ENCODE measurements around the gene KCTD10.
A peak's percentile ranks its signal among the peaks of the same experiment; 100 is the strongest.

The KCTD10 gene

GRCh38 chr12:109477185-109477962 is at the start of gene KCTD10, which contains the start of gene UBE3B:
KCTD10 (minus strand) TSS chr12:109477300; CDS start chr12:109477262, 38 bp downstream.
UBE3B (plus strand) TSS chr12:109477634; CDS start chr12:109483552, 5,918 bp downstream.
- DNase-seq (ENCODE audit: low spot score) = peak; percentile 84
- peak within 1 kb of the TSS; percentile 97 for H3K4me3 Mint-ChIP-seq
- H3K27ac Mint-ChIP-seq = peak within 1 kb of the TSS; percentile 95
- peaks cover 21% of the 10 kb centered on the region for H3K4me1 Mint-ChIP-seq (ENCODE audit: low read depth)
- H3K36me3 Mint-ChIP-seq (ENCODE audit: low read depth) = peaks cover 8% of the 10 kb centered on the region
- no peaks in the 10 kb centered on the region for H3K27me3 Mint-ChIP-seq (ENCODE audit: low read depth)
- no peaks in the 10 kb centered on the region for H3K9me3 Mint-ChIP-seq

- no peaks in the 10 kb centered on the region for H3K27me3 Mint-ChIP-seq (ENCODE audit: low read depth)
- DNase-seq (ENCODE audit: low spot score) = no peak
- H3K4me3 Mint-ChIP-seq = no peak overlapping the region
- no peaks in the 10 kb centered on the region for H3K9me3 Mint-ChIP-seq
- H3K27ac Mint-ChIP-seq = no peak overlapping the region
- H3K36me3 Mint-ChIP-seq (ENCODE audit: low read depth) = peaks cover 8% of the 10 kb centered on the region
- H3K4me1 Mint-ChIP-seq (ENCODE audit: low read depth) = no peaks in the 10 kb centered on the region
These were observed 48.1 kb upstream of the KCTD10 start for GRCh38 chr12:109525279-109525585.

GRCh38 chr12:109524466-109525278 is 47.6 kb upstream of the KCTD10 start:
- H3K27me3 Mint-ChIP-seq (ENCODE audit: low read depth) = no peaks in the 10 kb centered on the region
- peaks cover 8% of the 10 kb centered on the region for H3K36me3 Mint-ChIP-seq (ENCODE audit: low read depth)
- H3K9me3 Mint-ChIP-seq = no peaks in the 10 kb centered on the region
- H3K4me1 Mint-ChIP-seq (ENCODE audit: low read depth) = no peaks in the 10 kb centered on the region
- DNase-seq (ENCODE audit: low spot score) = no peak
- H3K4me3 Mint-ChIP-seq = no peak overlapping the region
- H3K27ac Mint-ChIP-seq = no peak overlapping the region

- Mint-ChIP-seq H3K27ac (no peak overlapping the region), H3K27me3 (ENCODE audit: low read depth) (no peaks in the 10 kb centered on the region)
These were observed 46.4 kb upstream of the KCTD10 start for GRCh38 chr12:109523504-109523903.

GRCh38 chr12:109523071-109523470 is 46.0 kb upstream of the KCTD10 start:
- H3K27me3 Mint-ChIP-seq (ENCODE audit: low read depth) = no peaks in the 10 kb centered on the region
- H3K4me1 Mint-ChIP-seq (ENCODE audit: low read depth) = no peaks in the 10 kb centered on the region
- peaks cover 10% of the 10 kb centered on the region for H3K36me3 Mint-ChIP-seq (ENCODE audit: low read depth)
- DNase-seq (ENCODE audit: low spot score) = no peak
- no peaks in the 10 kb centered on the region for H3K9me3 Mint-ChIP-seq
- H3K27ac Mint-ChIP-seq = no peak overlapping the region
- H3K4me3 Mint-ChIP-seq = no peak overlapping the region

More at GRCh38 chr12:109523504-109523903, 46.4 kb upstream of the KCTD10 start:
- H3K36me3 Mint-ChIP-seq (ENCODE audit: low read depth) = peaks cover 8% of the 10 kb centered on the region
- DNase-seq (ENCODE audit: low spot score) = no peak
- H3K4me1 Mint-ChIP-seq (ENCODE audit: low read depth) = no peaks in the 10 kb centered on the region
- no peaks in the 10 kb centered on the region for H3K9me3 Mint-ChIP-seq
- no peak overlapping the region for H3K4me3 Mint-ChIP-seq

- Mint-ChIP-seq H3K27me3 (ENCODE audit: low read depth) (no peaks in the 10 kb centered on the region), H3K4me3 (no peak overlapping the region), H3K27ac (no peak overlapping the region), H3K9me3 (no peaks in the 10 kb centered on the region), H3K36me3 (ENCODE audit: low read depth) (peaks cover 17% of the 10 kb centered on the region), H3K4me1 (ENCODE audit: low read depth) (no peaks in the 10 kb centered on the region)
- DNase-seq (ENCODE audit: low spot score) = no peak
These were observed 44.7 kb upstream of the KCTD10 start for GRCh38 chr12:109521831-109522230.

GRCh38 chr12:109519787-109520186 is 42.7 kb upstream of the KCTD10 start:
- no peak for DNase-seq (ENCODE audit: low spot score)
- Mint-ChIP-seq H3K9me3 (no peaks in the 10 kb centered on the region), H3K27ac (no peak overlapping the region), H3K27me3 (ENCODE audit: low read depth) (no peaks in the 10 kb centered on the region), H3K4me3 (no peak overlapping the region), H3K4me1 (ENCODE audit: low read depth) (no peaks in the 10 kb centered on the region), H3K36me3 (ENCODE audit: low read depth) (peaks cover 20% of the 10 kb centered on the region)

- peaks cover 24% of the 10 kb centered on the region for H3K36me3 Mint-ChIP-seq (ENCODE audit: low read depth)
- H3K27me3 Mint-ChIP-seq (ENCODE audit: low read depth) = no peaks in the 10 kb centered on the region
- DNase-seq (ENCODE audit: low spot score) = peak; percentile 11
- H3K4me3 Mint-ChIP-seq = no peak overlapping the region
- H3K9me3 Mint-ChIP-seq = no peaks in the 10 kb centered on the region
- no peaks in the 10 kb centered on the region for H3K4me1 Mint-ChIP-seq (ENCODE audit: low read depth)
- H3K27ac Mint-ChIP-seq = no peak overlapping the region
These were observed 41.9 kb upstream of the KCTD10 start for GRCh38 chr12:109518820-109519665.

GRCh38 chr12:109517619-109518018 is 40.5 kb upstream of the KCTD10 start:
- Mint-ChIP-seq H3K27me3 (ENCODE audit: low read depth) (no peaks in the 10 kb centered on the region), H3K36me3 (ENCODE audit: low read depth) (peaks cover 24% of the 10 kb centered on the region), H3K4me3 (no peak overlapping the region), H3K27ac (no peak overlapping the region), H3K4me1 (ENCODE audit: low read depth) (no peaks in the 10 kb centered on the region), H3K9me3 (no peaks in the 10 kb centered on the region)
- DNase-seq (ENCODE audit: low spot score) = no peak

GRCh38 chr12:109513977-109514376 is 36.9 kb upstream of the KCTD10 start:
- Mint-ChIP-seq H3K27me3 (ENCODE audit: low read depth) (no peaks in the 10 kb centered on the region), H3K9me3 (no peaks in the 10 kb centered on the region), H3K4me1 (ENCODE audit: low read depth) (no peaks in the 10 kb centered on the region), H3K27ac (no peak overlapping the region), H3K4me3 (no peak overlapping the region), H3K36me3 (ENCODE audit: low read depth) (peaks cover 27% of the 10 kb centered on the region)
- DNase-seq (ENCODE audit: low spot score) = no peak

- Mint-ChIP-seq H3K27me3 (ENCODE audit: low read depth) (no peaks in the 10 kb centered on the region), H3K36me3 (ENCODE audit: low read depth) (peaks cover 24% of the 10 kb centered on the region), H3K27ac (no peak overlapping the region), H3K4me3 (no peak overlapping the region), H3K9me3 (no peaks in the 10 kb centered on the region), H3K4me1 (ENCODE audit: low read depth) (no peaks in the 10 kb centered on the region)
- DNase-seq (ENCODE audit: low spot score) = no peak
These were observed 36.0 kb upstream of the KCTD10 start for GRCh38 chr12:109513051-109513450.

- Mint-ChIP-seq H3K27me3 (ENCODE audit: low read depth) (no peaks in the 10 kb centered on the region), H3K36me3 (ENCODE audit: low read depth) (peaks cover 21% of the 10 kb centered on the region), H3K9me3 (no peaks in the 10 kb centered on the region), H3K27ac (no peak overlapping the region), H3K4me3 (no peak overlapping the region), H3K4me1 (ENCODE audit: low read depth) (no peaks in the 10 kb centered on the region)
- no peak for DNase-seq (ENCODE audit: low spot score)
These were observed 35.5 kb upstream of the KCTD10 start for GRCh38 chr12:109512608-109513007.

GRCh38 chr12:109510196-109510595 is 33.1 kb upstream of the KCTD10 start:
- Mint-ChIP-seq H3K27ac (no peak overlapping the region), H3K36me3 (ENCODE audit: low read depth) (peaks cover 17% of the 10 kb centered on the region), H3K4me1 (ENCODE audit: low read depth) (no peaks in the 10 kb centered on the region), H3K4me3 (no peak overlapping the region), H3K27me3 (ENCODE audit: low read depth) (no peaks in the 10 kb centered on the region), H3K9me3 (no peaks in the 10 kb centered on the region)
- no peak for DNase-seq (ENCODE audit: low spot score)

- Mint-ChIP-seq H3K4me3 (no peak overlapping the region), H3K36me3 (ENCODE audit: low read depth) (peaks cover 17% of the 10 kb centered on the region), H3K27me3 (ENCODE audit: low read depth) (no peaks in the 10 kb centered on the region), H3K4me1 (ENCODE audit: low read depth) (no peaks in the 10 kb centered on the region), H3K27ac (no peak overlapping the region), H3K9me3 (no peaks in the 10 kb centered on the region)
- DNase-seq (ENCODE audit: low spot score) = no peak
These were observed 27.0 kb upstream of the KCTD10 start for GRCh38 chr12:109504068-109504467.

Data from T-helper 2 cell treated with Interferon-gamma antibody and Interleukin-4, amounts not matched to agents 5 μg/mL and 100 μg/mL, for 36 hours (primary cell).